Nephron (organoid): ENCODE measurements around the gene SLC22A4.

Experiments used
- H3K27ac Mint-ChIP-seq, 3 experiments: 2 replicates each; pipeline ENCODE4 v1.8.0; 2020; ENCODE audit warnings: mixed read lengths in 3 of 3, mild to moderate bottlenecking in 2 of 3, moderate library complexity in 1 of 3
- H3K27me3 Mint-ChIP-seq: 2 replicates; pipeline ENCODE4 v1.8.0; 2021; ENCODE audit warnings: low read depth, mild to moderate bottlenecking, moderate library complexity, mixed read lengths
- H3K36me3 Mint-ChIP-seq: 2 replicates; pipeline ENCODE4 v1.8.0; 2020; ENCODE audit warnings: low read depth, mixed read lengths
- H3K4me1 Mint-ChIP-seq: 2 replicates; pipeline ENCODE4 v1.8.0; 2020; ENCODE audit warnings: mixed read lengths
- H3K4me3 Mint-ChIP-seq, 3 experiments: 2 replicates each; pipeline ENCODE4 v1.8.0; 2020; ENCODE audit warnings: mild to moderate bottlenecking in 3 of 3, mixed read lengths in 3 of 3, moderate library complexity in 2 of 3
- H3K9me3 Mint-ChIP-seq: 2 replicates; pipeline ENCODE4 v1.8.0; 2020; ENCODE audit warnings: mixed read lengths
- CTCF ChIP-seq, 3 experiments: fragments of 200-600 bp; sonication (generic); IDR thresholded peaks; one replicate each; pipeline ENCODE4 v1.5.0; 2021; ENCODE audit warnings: antibody characterized with exemption in 3 of 3; ENCODE audit not compliant: unreplicated experiment in 3 of 3

The SLC22A4 gene

GRCh38 chr5:132258102-132259068 is 35.8 kb upstream of the SLC22A4 start:
- Mint-ChIP-seq H3K4me3 (peak overlapping the region; percentile 79 to 92 (median 91)), H3K9me3 (no peaks in the 10 kb centered on the region), H3K27me3 (peaks cover 10% of the 10 kb centered on the region), H3K27ac (peak overlapping the region; percentile 92 to 94 (median 92)), H3K4me1 (peaks cover 46% of the 10 kb centered on the region), H3K36me3 (peaks cover 11% of the 10 kb centered on the region)
- no peak for TF ChIP-seq CTCF (IDR thresholded peaks at IDR 0.05; ENCODE audit: unreplicated experiment in 3 of 3)

DNA sequence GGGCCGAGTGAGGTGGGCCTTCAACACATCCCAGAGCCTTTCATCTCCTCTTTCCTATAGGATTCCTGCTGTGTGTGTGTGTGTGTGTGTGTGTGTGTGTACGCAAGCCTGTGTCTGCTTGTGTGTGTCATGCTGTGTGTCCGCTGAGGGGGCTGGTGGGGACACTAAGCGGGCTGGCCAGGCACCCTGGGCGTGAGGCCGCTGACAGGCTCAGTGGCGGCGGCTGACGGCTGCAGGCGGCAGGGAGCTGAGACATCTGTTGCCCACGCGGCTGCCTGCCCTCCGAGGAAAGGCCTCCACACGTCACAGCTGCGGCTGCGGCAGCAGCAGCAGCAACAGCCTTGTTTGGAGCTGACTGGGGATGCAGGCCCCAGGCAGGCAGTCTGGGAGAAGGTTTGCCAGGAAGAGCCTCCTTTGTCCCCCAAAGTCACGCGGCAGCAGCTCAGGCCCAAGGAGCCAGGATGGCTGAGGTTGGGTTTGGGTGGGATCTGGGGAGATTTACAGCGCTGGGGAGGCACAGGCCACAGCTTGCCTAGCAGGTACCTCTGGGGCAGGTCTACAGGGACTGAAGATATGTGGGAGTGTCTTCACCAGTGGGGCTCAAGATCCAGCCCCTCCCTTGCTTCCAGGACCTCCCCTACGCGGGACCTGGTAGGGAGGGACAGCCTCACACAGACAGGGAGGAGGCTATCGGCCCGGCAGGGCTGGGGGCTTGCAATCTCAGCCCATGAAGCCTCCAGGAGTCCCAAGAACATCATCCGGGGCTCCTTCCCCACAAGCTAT is 34.9 kb upstream of the SLC22A4 start:
- TF ChIP-seq CTCF (IDR thresholded peaks at IDR 0.05; ENCODE audit: unreplicated experiment in 3 of 3) = no peak
- peaks cover 15% of the 10 kb centered on the region for H3K36me3 Mint-ChIP-seq
- H3K27ac Mint-ChIP-seq = peak overlapping the region; percentile 92 to 94 (median 92)
- H3K27me3 Mint-ChIP-seq = peaks cover 10% of the 10 kb centered on the region
- H3K4me1 Mint-ChIP-seq = peaks cover 51% of the 10 kb centered on the region
- H3K9me3 Mint-ChIP-seq = no peaks in the 10 kb centered on the region
- peak overlapping the region; percentile 79 to 92 (median 91) for H3K4me3 Mint-ChIP-seq

- no peak for TF ChIP-seq CTCF (IDR thresholded peaks at IDR 0.05; ENCODE audit: unreplicated experiment in 3 of 3)
- H3K9me3 Mint-ChIP-seq = no peaks in the 10 kb centered on the region
- peak overlapping the region; percentile 92 to 94 (median 92) for H3K27ac Mint-ChIP-seq
- H3K4me3 Mint-ChIP-seq = peak overlapping the region; percentile 79 to 92 (median 91)
- H3K4me1 Mint-ChIP-seq = peaks cover 59% of the 10 kb centered on the region
- peaks cover 19% of the 10 kb centered on the region for H3K36me3 Mint-ChIP-seq
- peaks cover 9% of the 10 kb centered on the region for H3K27me3 Mint-ChIP-seq
These were observed 34.1 kb upstream of the SLC22A4 start for GRCh38 chr5:132260051-132260450.

- Mint-ChIP-seq H3K4me3 (peak overlapping the region; percentile 69 to 92 (median 79)), H3K27ac (peak overlapping the region; percentile 92 to 94 (median 92)), H3K36me3 (peaks cover 19% of the 10 kb centered on the region)
These were observed 33.3 kb upstream of the SLC22A4 start for GRCh38 chr5:132260714-132261551.

More at GRCh38 chr5:132260714-132261551, 33.3 kb upstream of the SLC22A4 start:
- no peak for TF ChIP-seq CTCF (IDR thresholded peaks at IDR 0.05; ENCODE audit: unreplicated experiment in 3 of 3)
- Mint-ChIP-seq H3K4me1 (peaks cover 68% of the 10 kb centered on the region), H3K27me3 (peaks cover 4% of the 10 kb centered on the region), H3K9me3 (no peaks in the 10 kb centered on the region)
